GM12865 (cell line): Measurements from ENCODE around the gene C1QL4.

Source experiments
- DNase-seq: peaks from one replicate; pipeline ENCODE4 v3.0.0; 2010; ENCODE audit warnings: low read depth
- H3K4me3 ChIP-seq: 2 replicates; pipeline ENCODE4 v1.5.1; 2011; ENCODE audit warnings: mild to moderate bottlenecking, low read depth, low read length, control low read depth
- TF ChIP-seq, protein P1 (sequence below): IDR thresholded peaks from 2 replicates; pipeline ENCODE4 v1.5.1; 2011; ENCODE audit warnings: low read length, control low read depth, low read depth, inconsistent platforms; ENCODE audit not compliant: insufficient read depth; ENCODE audit errors: missing control alignments

Gene C1QL4

GRCh38 chr12:49367381-49368239 is 30.6 kb upstream of the C1QL4 start, which contains the start of gene SPATS2:
Gene SPATS2 (plus strand): TSS chr12:49367462. CDS start chr12:49461013, 93,551 bp downstream.
- TF ChIP-seq, protein P1, sequence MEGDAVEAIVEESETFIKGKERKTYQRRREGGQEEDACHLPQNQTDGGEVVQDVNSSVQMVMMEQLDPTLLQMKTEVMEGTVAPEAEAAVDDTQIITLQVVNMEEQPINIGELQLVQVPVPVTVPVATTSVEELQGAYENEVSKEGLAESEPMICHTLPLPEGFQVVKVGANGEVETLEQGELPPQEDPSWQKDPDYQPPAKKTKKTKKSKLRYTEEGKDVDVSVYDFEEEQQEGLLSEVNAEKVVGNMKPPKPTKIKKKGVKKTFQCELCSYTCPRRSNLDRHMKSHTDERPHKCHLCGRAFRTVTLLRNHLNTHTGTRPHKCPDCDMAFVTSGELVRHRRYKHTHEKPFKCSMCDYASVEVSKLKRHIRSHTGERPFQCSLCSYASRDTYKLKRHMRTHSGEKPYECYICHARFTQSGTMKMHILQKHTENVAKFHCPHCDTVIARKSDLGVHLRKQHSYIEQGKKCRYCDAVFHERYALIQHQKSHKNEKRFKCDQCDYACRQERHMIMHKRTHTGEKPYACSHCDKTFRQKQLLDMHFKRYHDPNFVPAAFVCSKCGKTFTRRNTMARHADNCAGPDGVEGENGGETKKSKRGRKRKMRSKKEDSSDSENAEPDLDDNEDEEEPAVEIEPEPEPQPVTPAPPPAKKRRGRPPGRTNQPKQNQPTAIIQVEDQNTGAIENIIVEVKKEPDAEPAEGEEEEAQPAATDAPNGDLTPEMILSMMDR: no peak
- DNase-seq: peak; percentile 63
- H3K4me3 ChIP-seq: peak within 1 kb of the TSS; percentile 75

GRCh38 chr12:49366652-49367380 is 29.8 kb upstream of the C1QL4 start:
- TF ChIP-seq, protein P1: peak; percentile 32
- peak; percentile 98 for DNase-seq
- H3K4me3 ChIP-seq: peak overlapping the region; percentile 75

DNA sequence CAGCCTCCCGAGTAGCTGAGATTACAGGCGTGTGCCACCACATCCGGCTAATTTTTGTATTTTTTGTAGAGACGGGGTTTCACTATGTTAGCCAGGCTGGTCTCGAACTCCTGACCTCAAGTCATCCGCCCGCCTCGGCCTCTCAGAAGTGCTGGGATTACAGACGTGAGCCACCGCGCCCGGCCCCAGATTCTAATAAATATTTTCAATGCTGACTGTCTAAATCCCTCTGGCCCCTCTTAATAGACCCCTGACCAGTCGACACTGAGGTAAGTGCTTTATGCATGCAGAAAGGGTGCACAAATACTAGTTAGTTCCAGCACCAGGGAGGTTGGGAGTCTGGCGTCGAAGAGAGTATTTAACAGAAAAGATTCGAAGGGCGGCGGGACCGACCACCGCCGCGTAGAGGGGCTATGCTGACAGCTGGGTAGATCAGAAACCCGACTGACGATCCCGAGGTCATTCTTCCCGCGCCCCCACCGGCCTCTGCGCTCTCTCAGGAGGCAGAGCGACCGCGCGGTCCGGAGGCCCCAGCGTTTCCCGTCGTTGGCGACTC is 29.2 kb upstream of the C1QL4 start:
- TF ChIP-seq, protein P1: no peak
- peak overlapping the region; percentile 75 for H3K4me3 ChIP-seq
- DNase-seq: no peak

- H3K4me3 ChIP-seq: peak overlapping the region; percentile 75
- no peak for DNase-seq
- TF ChIP-seq, protein P1: no peak
Observed at GRCh38 chr12:49365542-49365941, 28.6 kb upstream of the C1QL4 start.

- H3K4me3 ChIP-seq: no peak overlapping the region
- DNase-seq: no peak
- TF ChIP-seq, protein P1: no peak
Observed at GRCh38 chr12:49364989-49365388, 28.0 kb upstream of the C1QL4 start.

DNA sequence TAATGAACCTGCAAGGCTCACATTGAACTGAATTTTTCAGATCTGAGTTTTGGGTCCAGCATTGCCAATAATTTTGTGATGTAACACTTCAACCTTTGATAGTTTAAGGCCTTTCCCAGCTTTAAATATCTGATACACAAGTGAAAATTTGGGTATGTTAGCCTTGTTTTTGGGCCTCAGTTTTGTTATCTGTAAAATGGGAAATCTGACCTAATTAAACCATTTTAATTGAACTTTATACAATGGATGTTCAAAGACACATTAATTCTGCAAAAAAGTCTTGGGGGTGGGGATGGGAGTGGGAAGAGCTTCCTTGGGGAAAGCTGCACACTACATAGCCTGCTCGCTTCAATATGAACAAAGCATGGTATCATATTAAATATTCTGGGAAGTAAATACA is 25.1 kb upstream of the C1QL4 start:
- DNase-seq: no peak
- TF ChIP-seq, protein P1: no peak
- no peak overlapping the region for H3K4me3 ChIP-seq
